ENCODE measurements around the gene GTF2IRD1. TPM values are rescaled to one million over a fixed set of nuclear protein-coding genes. Genes with fewer than 3 reads are reported as not detected.

Gene GTF2IRD1
- total RNA-seq, 4 donors from 2014 or later: 11.5 to 39.1 (median 22.5) TPM

- H3K4me1 ChIP-seq: peaks cover 0 to 12% of the 10 kb centered on the region in 2 donors
- intact Hi-C loops (cut with DNase I; ENCODE audit: low total_unique reads): no loop called here
Measured at GRCh38 chr7:74586258-74587175, 132.8 kb downstream of the GTF2IRD1 start.

GRCh38 chr7:74587435-74588126, 133.9 kb downstream of the GTF2IRD1 start:
- intact Hi-C loops (cut with DNase I; ENCODE audit: low total_unique reads): no loop called here
- no peaks in the 10 kb centered on the region for H3K36me3 ChIP-seq
- no peaks in the 10 kb centered on the region for H3K27me3 ChIP-seq
- no peak overlapping the region for H3K4me3 ChIP-seq
- no peaks in the 10 kb centered on the region for H3K9me3 ChIP-seq
- TF ChIP-seq CTCF (IDR thresholded peaks at IDR 0.05) (no peak), POLR2A (IDR thresholded peaks at IDR 0.05) (no peak)
- DNase-seq: peak; percentile 89
- peak overlapping the region; percentile 66 to 70 for H3K27ac ChIP-seq
- H3K4me1 ChIP-seq: peaks cover 0 to 12% of the 10 kb centered on the region in 2 donors

More at GRCh38 chr7:74586258-74587175, 132.8 kb downstream of the GTF2IRD1 start:
- H3K4me3 ChIP-seq: no peak overlapping the region
- peak overlapping the region; percentile 66 to 70 for H3K27ac ChIP-seq
- TF ChIP-seq POLR2A (IDR thresholded peaks at IDR 0.05) (no peak), CTCF (IDR thresholded peaks at IDR 0.05) (no peak)
- H3K36me3 ChIP-seq: no peaks in the 10 kb centered on the region
- DNase-seq: no peak
- H3K27me3 ChIP-seq: no peaks in the 10 kb centered on the region
- H3K9me3 ChIP-seq: no peaks in the 10 kb centered on the region

GRCh38 chr7:74590813-74591212, 137.1 kb downstream of the GTF2IRD1 start:
- DNase-seq: no peak
- TF ChIP-seq CTCF (IDR thresholded peaks at IDR 0.05) (no peak), POLR2A (IDR thresholded peaks at IDR 0.05) (no peak)
- no peaks in the 10 kb centered on the region for H3K9me3 ChIP-seq
- no peak overlapping the region for H3K4me3 ChIP-seq
- intact Hi-C loops (cut with DNase I; ENCODE audit: low total_unique reads): no loop called here
- H3K27ac ChIP-seq: no peak overlapping the region
- H3K36me3 ChIP-seq: no peaks in the 10 kb centered on the region
- no peaks in the 10 kb centered on the region for H3K27me3 ChIP-seq
- H3K4me1 ChIP-seq: peaks cover 0 to 12% of the 10 kb centered on the region in 2 donors

GRCh38 chr7:74598558-74598957, 144.9 kb downstream of the GTF2IRD1 start:
- no peaks in the 10 kb centered on the region for H3K4me1 ChIP-seq
- no peak overlapping the region for H3K4me3 ChIP-seq
- no peak for TF ChIP-seq CTCF (IDR thresholded peaks at IDR 0.05)
- TF ChIP-seq POLR2A (IDR thresholded peaks at IDR 0.05): no peak
- intact Hi-C loops (cut with DNase I; ENCODE audit: low total_unique reads): no loop called here
- no peak for DNase-seq
- H3K27me3 ChIP-seq: no peaks in the 10 kb centered on the region
- H3K9me3 ChIP-seq: no peaks in the 10 kb centered on the region
- H3K27ac ChIP-seq: no peak overlapping the region
- H3K36me3 ChIP-seq: no peaks in the 10 kb centered on the region

- no peak overlapping the region for H3K4me3 ChIP-seq
- TF ChIP-seq POLR2A (IDR thresholded peaks at IDR 0.05): no peak
- TF ChIP-seq CTCF (IDR thresholded peaks at IDR 0.05): no peak
- no peak for DNase-seq
- no peaks in the 10 kb centered on the region for H3K9me3 ChIP-seq
- intact Hi-C loops (cut with DNase I; ENCODE audit: low total_unique reads): no loop called here
- no peaks in the 10 kb centered on the region for H3K36me3 ChIP-seq
- no peaks in the 10 kb centered on the region for H3K27me3 ChIP-seq
- H3K4me1 ChIP-seq: no peaks in the 10 kb centered on the region
- H3K27ac ChIP-seq: no peak overlapping the region
Measured at GRCh38 chr7:74599244-74599643, 145.5 kb downstream of the GTF2IRD1 start.
